ENCODE measurements around the gene SFRP2.

DNA sequence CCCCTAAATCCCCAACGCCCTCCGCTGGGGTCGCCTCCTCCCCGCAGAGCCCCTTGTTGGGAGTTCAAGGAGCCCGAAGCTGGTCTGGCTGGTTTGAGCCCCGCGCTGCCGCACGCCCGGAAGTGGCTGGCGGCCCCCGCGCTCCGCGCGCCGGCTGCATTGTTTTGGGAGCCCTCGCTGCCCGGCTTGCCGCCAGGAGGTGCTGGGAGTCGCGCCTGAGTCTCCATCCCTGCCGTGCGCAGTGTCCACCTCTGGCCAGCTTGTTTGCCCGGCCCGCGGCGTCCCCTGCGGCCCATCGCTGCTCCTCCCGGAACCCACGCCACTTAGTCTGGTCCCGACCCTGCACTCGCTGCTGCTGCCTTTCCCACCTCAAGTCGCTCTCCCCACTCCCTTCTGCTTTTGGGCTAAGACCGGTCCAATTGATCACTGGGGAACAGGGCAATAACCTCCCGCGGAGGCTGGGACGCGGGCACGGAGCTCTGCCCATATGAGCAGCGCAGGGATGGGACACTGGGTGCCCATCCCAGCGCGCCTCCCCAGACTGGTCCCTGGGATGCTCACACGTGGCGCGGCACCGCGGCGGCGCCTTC, 2.2 kb upstream of the SFRP2 start:
- TF ChIP-seq SIN3A (IDR thresholded peaks at IDR 0.05; ENCODE audit: borderline replicate concordance, insufficient read depth, low read length): no peak
- TF ChIP-seq POLR2AphosphoS5 (IDR thresholded peaks at IDR 0.05; ENCODE audit: low read depth, low read length): no peak

Measured in PFSK-1 (cell line).